Endothelial cell (in vitro differentiated cells): ENCODE data around the gene CCDC158. TPM values are rescaled to one million over a fixed set of nuclear protein-coding genes. Genes with fewer than 3 reads are reported as not detected.

Source experiments
- DNase-seq: peaks from one replicate; pipeline ENCODE4 v3.0.0; 2021; ENCODE audit warnings: low spot score
- H3K27ac Mint-ChIP-seq: one replicate; pipeline ENCODE4 v1.8.0; 2021; ENCODE audit warnings: mixed read lengths, inconsistent platforms; ENCODE audit not compliant: unreplicated experiment
- H3K27me3 Mint-ChIP-seq: one replicate; pipeline ENCODE4 v1.8.0; 2021; ENCODE audit warnings: mild to moderate bottlenecking, moderate library complexity, mixed read lengths, inconsistent platforms; ENCODE audit not compliant: unreplicated experiment
- H3K36me3 Mint-ChIP-seq: one replicate; pipeline ENCODE4 v1.8.0; 2021; ENCODE audit warnings: mild to moderate bottlenecking, low read depth, mixed read lengths, inconsistent platforms; ENCODE audit not compliant: unreplicated experiment
- H3K4me1 Mint-ChIP-seq: one replicate; pipeline ENCODE4 v1.8.0; 2021; ENCODE audit warnings: mild to moderate bottlenecking, mixed read lengths, inconsistent platforms; ENCODE audit not compliant: unreplicated experiment
- H3K4me3 Mint-ChIP-seq: one replicate; pipeline ENCODE4 v1.8.0; 2021; ENCODE audit warnings: mild to moderate bottlenecking, mixed read lengths, inconsistent platforms; ENCODE audit not compliant: unreplicated experiment
- H3K9me3 Mint-ChIP-seq: one replicate; pipeline ENCODE4 v1.8.0; 2021; ENCODE audit warnings: mixed read lengths, inconsistent platforms; ENCODE audit not compliant: unreplicated experiment
- CTCF ChIP-seq: fragments of 200-600 bp; sonication (generic); IDR thresholded peaks from one replicate; pipeline ENCODE4 v1.5.0; 2021; ENCODE audit warnings: antibody characterized with exemption; ENCODE audit not compliant: unreplicated experiment
- total RNA-seq: library from RNA; stranded (reverse); fragmentation: NEBNext Ultra II Directional; extraction: Animal tissue kit (Norgen Biotek cat#: 25700); gene quantifications from one replicate; pipeline ENCODE4 v1.2.1, GENCODE V29; 2021; ENCODE audit not compliant: unreplicated experiment

CCDC158 gene
- total RNA-seq, 1 donor from 2014 or later = not detected

GRCh38 chr4:76270244-76271175, 150.4 kb downstream of the CCDC158 start:
- TF ChIP-seq CTCF = no peak
- Mint-ChIP-seq H3K27me3 (no peaks in the 10 kb centered on the region), H3K9me3 (no peaks in the 10 kb centered on the region), H3K36me3 (no peaks in the 10 kb centered on the region), H3K4me1 (no peaks in the 10 kb centered on the region), H3K27ac (no peak overlapping the region), H3K4me3 (no peak overlapping the region)
- DNase-seq = no peak

GRCh38 chr4:76267811-76268210, 153.1 kb downstream of the CCDC158 start:
- no peaks in the 10 kb centered on the region for H3K4me1 Mint-ChIP-seq
- H3K27me3 Mint-ChIP-seq = no peaks in the 10 kb centered on the region
- no peak for TF ChIP-seq CTCF
- no peaks in the 10 kb centered on the region for H3K9me3 Mint-ChIP-seq
- H3K27ac Mint-ChIP-seq = no peak overlapping the region
- H3K36me3 Mint-ChIP-seq = no peaks in the 10 kb centered on the region
- no peak for DNase-seq
- H3K4me3 Mint-ChIP-seq = no peak overlapping the region

- no peak for DNase-seq
- Mint-ChIP-seq H3K4me1 (no peaks in the 10 kb centered on the region), H3K4me3 (no peak overlapping the region), H3K36me3 (no peaks in the 10 kb centered on the region), H3K27ac (no peak overlapping the region), H3K9me3 (no peaks in the 10 kb centered on the region), H3K27me3 (no peaks in the 10 kb centered on the region)
- no peak for TF ChIP-seq CTCF
Observed at GRCh38 chr4:76266627-76267026, 154.3 kb downstream of the CCDC158 start.

GRCh38 chr4:76265631-76266218, 155.2 kb downstream of the CCDC158 start:
- no peak for TF ChIP-seq CTCF
- DNase-seq = no peak
- Mint-ChIP-seq H3K27ac (no peak overlapping the region), H3K4me3 (no peak overlapping the region), H3K9me3 (no peaks in the 10 kb centered on the region), H3K27me3 (no peaks in the 10 kb centered on the region), H3K4me1 (no peaks in the 10 kb centered on the region), H3K36me3 (no peaks in the 10 kb centered on the region)

Other genes starting within 250 kb of the CCDC158 start
- gene SCARB2, start 207.3 kb downstream of the CCDC158 start, total RNA-seq = 181 TPM
- gene FAM47E, start 169.4 kb downstream of the CCDC158 start, total RNA-seq = 1.1 TPM
- gene STBD1, start 114.4 kb downstream of the CCDC158 start, total RNA-seq = 1.8 TPM
- 7.9 TPM for gene SHROOM3, start 14.1 kb upstream of the CCDC158 start, total RNA-seq